Mucosa of gallbladder (tissue), 1 donor: ENCODE data around the gene SLC8B1. TPM values are rescaled to one million over a fixed set of nuclear protein-coding genes. Genes with fewer than 3 reads are reported as not detected.

ENCODE experiments used
- total RNA-seq: library from RNA; stranded (reverse); gene quantifications from one replicate; pipeline ENCODE4 v1.2.1, GENCODE V29; 2021
- donor health status: DM: no; HTN: no; CAD: no.

SLC8B1 gene
- total RNA-seq, 1 donor from 2014 or later = 36.6 TPM

Other genes starting within 250 kb of the SLC8B1 start
- gene RASAL1, start 199.3 kb downstream of the SLC8B1 start, total RNA-seq = 0.92 TPM
- not detected for gene CFAP73, start 185.4 kb downstream of the SLC8B1 start, total RNA-seq
- 55.9 TPM for gene DDX54, start 149.6 kb downstream of the SLC8B1 start, total RNA-seq
- 21.5 TPM for gene RITA1, start 149.4 kb downstream of the SLC8B1 start, total RNA-seq
- 97.1 TPM for gene TPCN1, start 113.6 kb downstream of the SLC8B1 start, total RNA-seq
- gene PLBD2, start 23.5 kb upstream of the SLC8B1 start, total RNA-seq = 39.5 TPM
- gene SDS, start 68.8 kb upstream of the SLC8B1 start, total RNA-seq = 1.6 TPM
- gene SDSL, start 87.3 kb upstream of the SLC8B1 start, total RNA-seq = 23.2 TPM
- gene LHX5, start 136.8 kb upstream of the SLC8B1 start, total RNA-seq = not detected